GM12801 (cell line): ENCODE data around the gene HK3.

ENCODE experiments used
- CTCF ChIP-seq: IDR thresholded peaks from one replicate; pipeline ENCODE4 v1.5.1; 2011; ENCODE audit warnings: control low read depth; ENCODE audit not compliant: insufficient read length; ENCODE audit errors: extremely low read depth

The HK3 gene

GRCh38 chr5:176887252-176887849, 11.8 kb downstream of the HK3 start:
- TF ChIP-seq CTCF = no peak

- TF ChIP-seq CTCF = no peak
These were observed 12.6 kb downstream of the HK3 start for GRCh38 chr5:176886336-176887251.

- TF ChIP-seq CTCF = no peak
These were observed 14.6 kb downstream of the HK3 start for GRCh38 chr5:176884571-176884890.

- TF ChIP-seq CTCF = no peak
These were observed 15.2 kb downstream of the HK3 start for GRCh38 chr5:176883700-176884570.

GRCh38 chr5:176882567-176882903, 16.6 kb downstream of the HK3 start:
- no peak for TF ChIP-seq CTCF

GRCh38 chr5:176881816-176882566, 17.2 kb downstream of the HK3 start:
- TF ChIP-seq CTCF = no peak
